GM19438 (cell line): Measurements from ENCODE around the gene ZIM2.
"Not testable (repeated sequence)": the region's sequence is repeated elsewhere in the genome, so short reads cannot be mapped to it uniquely, and the experiment has no call there.

ENCODE experiments used
- ATAC-seq: cut with Tn5 transposase; IDR thresholded peaks from one replicate; pipeline ENCODE4 v1.9.1; 2021; ENCODE audit warnings: low read depth; ENCODE audit not compliant: unreplicated experiment

The ZIM2 gene

DNA sequence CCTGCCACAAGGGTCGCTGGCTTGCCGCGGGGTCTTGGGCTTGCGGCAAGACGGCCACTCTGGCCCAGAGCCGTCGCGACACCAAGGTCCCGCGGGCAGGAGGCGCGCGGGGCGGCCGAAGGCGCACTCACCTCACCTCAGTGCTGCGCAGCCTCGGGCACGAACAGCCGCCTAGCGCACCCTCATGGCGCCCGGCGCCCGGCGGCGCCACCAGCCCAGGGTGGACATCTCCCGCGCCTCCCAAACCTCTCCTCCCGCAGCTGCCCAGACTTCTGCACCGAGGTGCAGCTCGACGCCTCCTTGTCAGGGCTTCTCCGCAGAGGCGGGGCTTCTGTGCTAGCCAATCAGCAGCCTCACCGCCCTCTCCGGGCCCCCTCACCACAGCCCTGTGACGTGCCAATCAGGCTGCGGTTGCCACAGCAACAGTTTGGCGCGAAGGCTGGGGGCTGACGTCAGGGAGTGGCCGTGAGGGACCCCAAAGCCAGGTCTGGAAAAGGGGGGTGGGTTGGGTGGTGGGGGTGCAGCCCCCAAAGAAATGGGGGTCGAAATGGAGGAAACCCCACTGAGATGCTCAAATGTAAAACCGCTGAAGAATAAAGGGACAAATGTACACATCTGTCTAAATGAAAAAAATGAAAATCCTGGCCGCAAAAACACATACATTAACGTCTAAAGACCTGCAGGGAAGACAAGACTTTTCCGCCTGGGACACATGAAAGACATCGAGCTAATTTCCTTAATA lies at the start of gene ZIM2, which contains the start of gene PEG3:
ZIM2 (minus strand) TSS at position 276 of the 742 bp plus-strand sequence. CDS start 16,449 bp downstream, outside the sequence.
PEG3 (minus strand) TSS at position 276 of the 742 bp plus-strand sequence. CDS start 16,071 bp downstream, outside the sequence.
- ATAC-seq, result no peak

DNA sequence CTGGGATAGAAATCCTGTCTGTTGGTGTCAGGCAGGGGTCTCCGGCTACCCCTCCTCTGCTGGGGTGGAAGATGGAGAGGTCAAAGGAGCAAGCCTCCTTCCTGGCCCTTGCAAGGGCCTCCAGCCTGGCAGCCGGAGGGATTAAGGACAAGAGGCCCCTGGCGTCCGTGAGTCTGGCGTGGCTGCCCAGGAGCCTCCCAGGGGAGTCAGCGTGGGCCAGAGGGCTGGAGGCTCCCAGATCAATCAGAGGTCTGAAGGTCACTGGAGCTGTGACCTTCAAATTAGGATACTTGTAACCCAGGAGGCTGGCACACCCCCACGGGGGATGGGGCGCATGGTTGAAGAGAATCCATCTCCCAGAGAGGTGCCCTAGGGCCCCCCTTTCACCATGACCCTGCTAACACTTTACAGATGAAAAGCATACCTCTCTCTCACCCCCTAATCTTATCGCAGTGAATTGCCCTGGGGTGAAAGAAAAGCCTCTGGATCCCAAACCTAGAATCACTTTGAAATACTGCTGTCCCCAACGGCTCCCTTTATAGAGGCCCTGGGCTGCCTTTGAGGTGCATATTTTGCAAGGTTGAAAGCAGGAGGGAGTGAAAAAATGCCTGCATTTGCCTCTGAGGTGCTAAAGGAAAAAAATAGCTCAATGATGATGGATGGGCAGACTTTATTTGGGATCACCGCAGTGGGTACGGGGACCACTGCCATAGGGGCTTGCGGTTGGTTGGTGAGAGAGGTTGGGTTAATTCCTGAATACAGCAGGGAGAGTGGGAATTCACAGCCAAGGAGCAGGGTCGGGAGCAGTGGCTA lies 44.9 kb upstream of the ZIM2 start:
- no peak for ATAC-seq

DNA sequence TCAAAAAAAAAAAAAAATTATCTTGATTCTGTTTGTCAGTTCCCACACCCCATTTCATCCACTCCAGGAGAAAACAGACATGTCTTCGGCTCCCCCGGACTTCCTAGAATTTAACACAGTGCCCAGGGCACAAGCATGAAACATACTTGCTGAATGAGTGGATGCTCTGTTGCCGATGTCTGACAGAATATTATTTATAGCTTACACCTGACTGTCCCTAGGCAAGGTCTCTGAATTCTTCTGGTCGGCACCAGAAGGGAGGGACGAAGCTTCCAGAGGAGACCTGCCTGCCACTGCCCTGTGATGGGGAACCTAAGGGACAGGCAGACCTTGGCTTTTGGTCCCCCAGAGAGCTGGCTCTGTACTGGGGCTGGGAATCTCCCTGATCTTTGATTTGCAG lies 43.9 kb upstream of the ZIM2 start:
- ATAC-seq, result no peak

DNA sequence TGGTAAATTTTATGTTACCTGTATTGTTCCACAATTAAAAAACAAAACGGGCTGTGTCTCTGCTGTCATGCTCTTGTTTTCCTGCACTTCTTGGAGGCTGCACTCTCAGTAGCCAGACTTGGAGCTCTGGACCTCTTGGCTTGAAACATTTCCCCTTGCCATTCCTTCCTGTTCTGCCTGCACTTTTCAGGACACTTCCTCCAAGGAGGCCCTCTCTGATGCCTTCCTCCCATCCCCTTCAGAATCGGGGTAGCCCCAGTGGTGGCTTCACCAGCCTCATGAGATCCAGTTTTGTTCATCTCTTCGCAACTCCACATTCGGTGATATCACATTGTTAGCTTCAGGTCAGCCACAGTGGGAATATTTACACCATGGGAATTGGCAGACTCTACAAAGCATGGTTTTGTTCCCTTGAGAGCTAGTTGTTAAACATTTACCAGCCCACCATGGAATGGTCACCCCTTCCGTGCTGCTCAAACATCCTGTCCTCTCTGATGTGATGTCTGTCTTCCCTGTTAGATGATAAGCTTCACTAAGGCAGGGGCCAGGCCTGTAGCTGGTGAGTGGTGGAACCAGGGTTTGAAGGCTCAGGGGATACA lies 40.2 kb upstream of the ZIM2 start:
- no peak for ATAC-seq

DNA sequence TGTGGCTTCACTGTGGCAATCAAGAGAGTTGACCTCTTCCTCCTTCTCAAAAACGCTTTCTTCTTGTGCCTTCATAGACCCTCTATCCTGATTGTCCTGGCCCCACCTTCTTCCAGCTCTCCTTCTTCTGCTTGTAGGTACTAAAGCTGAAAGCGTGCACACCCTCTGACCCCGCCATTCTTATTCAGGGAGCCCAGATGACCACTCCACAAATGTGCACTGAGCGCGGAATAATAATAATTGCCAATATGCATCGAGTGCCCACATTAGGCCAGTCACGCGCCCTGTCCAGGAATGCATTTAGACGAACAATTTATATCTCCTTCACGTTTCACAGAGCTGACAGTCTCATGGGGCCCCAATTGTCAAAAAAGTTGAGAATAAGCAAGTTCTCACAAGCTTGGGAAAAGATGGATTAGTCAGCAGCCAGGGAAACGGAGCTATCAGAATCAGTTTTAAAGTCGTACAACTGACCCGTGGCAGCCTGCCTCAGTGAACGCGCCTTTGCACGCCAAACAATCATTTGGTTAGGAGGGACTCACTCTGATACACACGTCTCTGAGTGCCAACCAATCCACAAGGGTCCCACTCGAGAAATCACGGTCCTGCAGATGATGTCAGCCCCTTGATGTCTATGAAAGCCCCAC lies 36.7 kb upstream of the ZIM2 start:
- ATAC-seq, result no peak

DNA sequence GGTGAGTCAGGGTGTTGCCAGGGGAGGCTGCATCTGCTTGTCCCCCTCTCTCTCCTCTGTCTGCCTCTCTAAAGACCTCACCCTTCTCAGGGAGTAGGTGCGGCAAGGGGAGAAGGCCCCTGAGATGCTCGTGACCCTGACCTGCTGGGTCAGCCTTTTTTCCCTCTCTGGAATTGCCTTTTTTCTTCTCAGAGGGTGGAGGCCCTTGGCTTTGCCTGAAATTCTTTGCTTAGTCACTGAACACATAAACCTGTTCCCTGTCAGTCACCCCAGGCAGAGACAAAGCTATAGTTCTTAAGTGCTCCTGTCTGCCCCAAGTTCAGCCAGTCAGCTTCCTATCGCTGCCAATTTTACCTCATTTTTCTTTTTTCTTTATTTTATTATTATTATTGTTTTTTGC lies 35.2 kb upstream of the ZIM2 start:
- no peak for ATAC-seq

DNA sequence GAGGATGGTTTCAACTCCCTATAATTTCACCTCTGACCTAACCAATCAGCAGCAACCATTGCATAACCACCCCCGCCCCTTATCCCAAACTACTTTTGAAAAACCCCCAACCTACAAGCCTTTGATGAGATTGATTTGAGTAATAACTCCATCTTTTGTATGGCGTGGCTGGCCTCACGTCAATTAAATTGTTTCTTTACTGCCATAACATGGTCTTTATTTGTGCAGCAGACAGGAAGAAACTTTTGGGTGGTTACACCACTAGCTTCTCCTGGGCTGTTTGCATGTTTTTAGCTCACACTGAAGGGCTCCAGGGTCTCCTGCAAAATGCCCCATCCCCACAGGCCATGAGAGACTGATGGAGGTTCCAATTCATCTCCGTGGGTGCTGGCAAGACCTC lies 34.0 kb upstream of the ZIM2 start:
- ATAC-seq, result no peak

DNA sequence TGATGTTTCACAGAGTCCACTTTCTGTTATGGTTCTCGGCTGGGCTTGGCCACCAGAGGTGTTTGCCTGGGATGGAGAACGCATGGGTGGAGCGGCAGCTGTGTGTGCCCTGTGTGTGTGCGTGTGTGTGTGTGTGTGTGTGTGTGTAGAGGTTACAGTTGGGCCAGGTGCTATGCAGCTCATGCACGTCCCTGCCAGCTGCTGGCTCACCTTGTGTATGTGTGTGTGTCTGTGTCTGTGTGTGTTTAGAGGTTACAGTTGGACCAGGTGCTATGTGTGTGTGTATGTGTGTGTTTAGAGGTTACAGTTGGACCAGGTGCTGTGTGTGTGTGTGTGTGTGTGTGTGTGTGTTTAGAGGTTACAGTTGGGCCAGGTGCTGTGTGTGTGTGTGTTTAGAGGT lies 33.0 kb upstream of the ZIM2 start:
- ATAC-seq, result no peak

DNA sequence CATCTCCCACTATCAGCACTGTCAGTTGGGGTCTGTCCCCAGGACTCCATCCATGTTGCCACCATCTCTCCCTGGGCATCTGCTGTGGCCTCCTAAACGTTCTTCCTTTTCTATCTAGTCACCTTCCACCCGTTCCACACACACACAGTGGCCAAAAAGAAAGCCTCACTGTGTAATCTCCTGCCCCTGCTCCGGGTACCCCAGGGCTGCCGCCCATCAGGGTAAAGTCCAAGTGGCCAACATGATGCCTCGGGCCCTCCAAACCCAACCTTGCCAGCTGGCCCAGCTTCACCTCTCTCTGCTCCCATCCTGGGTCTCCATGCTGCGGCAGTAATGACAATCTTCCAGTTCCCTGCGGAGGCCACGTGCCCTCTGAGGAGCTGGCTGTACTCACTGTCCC lies 29.4 kb upstream of the ZIM2 start:
- no peak for ATAC-seq

DNA sequence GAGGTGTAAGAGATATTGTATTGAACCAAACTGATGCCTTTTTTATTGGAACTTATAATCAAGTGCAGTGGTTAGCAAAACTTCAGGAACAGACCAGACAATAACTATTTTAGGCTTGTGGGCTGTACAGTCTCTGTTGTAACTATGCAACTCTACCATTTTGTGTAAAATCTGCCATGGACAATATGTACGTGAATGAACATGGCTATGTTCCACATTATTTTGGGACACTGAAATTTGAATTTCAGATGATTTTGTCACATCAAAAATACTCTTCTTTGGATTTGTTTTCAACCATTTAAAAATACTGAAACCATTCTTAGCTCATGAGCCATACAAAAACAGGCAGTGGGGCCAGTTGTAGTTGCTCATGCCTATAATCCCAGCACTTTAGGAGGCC lies 27.9 kb upstream of the ZIM2 start:
- ATAC-seq, result no peak

DNA sequence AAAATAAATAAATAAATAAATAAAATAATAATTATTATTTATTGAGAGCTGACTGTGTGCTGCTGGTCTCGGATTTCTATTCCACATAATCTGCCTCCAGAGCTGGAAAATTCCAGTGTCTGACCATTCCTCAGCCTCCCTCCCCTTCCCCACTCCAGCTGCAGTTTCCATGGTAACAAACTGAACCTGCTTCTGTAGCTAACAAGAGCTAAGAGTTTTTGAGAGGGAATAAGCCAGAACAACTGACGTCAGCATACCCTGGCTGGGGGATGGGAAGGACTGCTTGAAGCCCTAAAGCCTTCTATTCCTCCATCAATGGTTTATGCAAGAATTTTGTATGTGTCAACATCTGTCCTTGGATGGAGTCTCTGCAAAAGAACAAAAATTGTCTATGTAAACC lies 26.0 kb upstream of the ZIM2 start:
- ATAC-seq, result no peak

DNA sequence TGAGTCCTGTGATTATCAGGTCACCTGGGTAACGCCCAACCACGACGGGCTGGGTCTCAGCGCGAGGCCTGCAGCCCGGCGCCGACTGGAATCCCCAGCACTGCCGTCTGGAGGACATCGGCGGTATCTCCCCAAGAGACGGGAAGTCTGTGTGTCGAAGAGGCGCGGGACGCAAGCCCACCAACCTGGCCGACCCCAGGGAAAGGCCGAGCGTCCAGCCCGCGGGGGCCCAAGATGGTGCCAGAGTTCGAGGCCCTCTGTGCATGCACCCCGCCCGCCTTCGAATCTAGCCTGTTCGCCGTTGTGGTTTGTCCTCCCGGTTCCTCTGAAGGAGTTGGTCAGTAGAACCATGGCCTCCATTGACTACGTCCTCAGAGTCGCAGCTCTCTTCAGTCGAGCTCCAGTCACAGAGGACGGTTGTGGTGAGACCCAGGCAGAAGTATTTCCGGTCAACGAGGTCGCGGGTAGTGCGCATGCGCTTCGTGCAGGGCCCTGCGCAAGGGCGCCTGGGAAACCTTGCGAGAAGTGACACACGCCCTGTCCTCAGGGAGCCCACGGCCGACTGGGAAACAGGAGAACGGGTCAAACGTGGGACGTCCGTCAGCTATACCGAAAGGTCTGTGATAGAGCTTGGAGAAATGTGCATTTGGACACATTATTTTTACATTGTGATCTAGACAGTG lies 24.1 kb upstream of the ZIM2 start:
- ATAC-seq, result no peak

DNA sequence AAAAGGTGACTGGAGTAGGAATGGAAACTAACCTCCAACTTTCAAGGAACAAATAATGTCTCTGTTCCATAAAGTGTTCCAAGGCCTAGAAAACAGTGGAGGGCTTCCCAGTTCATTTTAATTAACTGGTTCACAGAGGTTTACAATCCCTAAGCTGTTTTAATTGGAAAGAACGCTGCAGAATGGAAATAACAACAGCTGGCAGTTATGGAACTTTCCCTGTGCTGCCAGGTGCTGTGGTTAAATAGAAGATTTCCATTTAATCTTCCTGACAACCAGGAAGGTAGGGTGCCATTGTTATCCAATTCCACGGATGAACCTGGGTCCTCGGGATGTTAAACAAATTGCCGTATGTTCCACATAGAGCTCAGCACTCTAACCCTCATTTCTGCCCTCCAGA lies 22.2 kb upstream of the ZIM2 start:
- no peak for ATAC-seq

DNA sequence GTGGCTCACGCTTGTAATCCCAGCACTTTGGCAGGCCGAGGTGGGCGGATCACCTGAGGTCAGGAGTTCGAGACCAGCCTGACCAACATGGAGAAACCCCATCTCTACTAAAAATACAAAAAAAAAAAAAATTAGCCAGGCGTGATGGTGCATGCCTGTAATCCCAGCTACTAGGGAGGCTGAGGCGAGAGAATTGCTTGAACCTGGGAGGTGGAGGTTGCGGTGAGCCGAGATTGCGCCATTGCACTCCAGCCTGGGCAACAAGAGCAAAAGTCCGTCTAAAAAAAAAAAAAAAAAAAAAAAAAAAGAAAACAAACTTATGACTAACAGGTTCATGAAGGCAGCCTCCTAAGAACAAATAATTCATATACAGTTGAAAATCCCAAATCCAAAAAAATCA lies 19.9 kb upstream of the ZIM2 start:
- not testable (repeated sequence) for ATAC-seq

DNA sequence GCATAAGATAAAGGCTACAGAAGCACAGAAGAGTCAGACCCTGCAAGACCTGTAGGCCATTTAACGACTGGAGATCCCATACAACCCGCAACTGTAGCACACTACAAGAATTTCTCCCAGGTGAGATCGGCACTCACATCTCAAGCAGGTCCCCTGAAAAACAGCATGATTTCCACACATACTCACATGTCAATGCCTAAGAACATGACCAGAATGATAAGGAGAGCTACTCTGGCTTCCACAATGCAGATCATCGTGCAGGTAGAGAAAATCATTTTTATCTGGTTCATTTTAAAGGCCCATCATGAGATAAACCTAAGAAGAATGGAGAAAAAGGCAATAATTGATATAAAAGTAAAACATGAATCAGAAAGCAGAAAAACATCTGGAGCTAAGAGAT lies 17.5 kb upstream of the ZIM2 start:
- ATAC-seq, result no peak

DNA sequence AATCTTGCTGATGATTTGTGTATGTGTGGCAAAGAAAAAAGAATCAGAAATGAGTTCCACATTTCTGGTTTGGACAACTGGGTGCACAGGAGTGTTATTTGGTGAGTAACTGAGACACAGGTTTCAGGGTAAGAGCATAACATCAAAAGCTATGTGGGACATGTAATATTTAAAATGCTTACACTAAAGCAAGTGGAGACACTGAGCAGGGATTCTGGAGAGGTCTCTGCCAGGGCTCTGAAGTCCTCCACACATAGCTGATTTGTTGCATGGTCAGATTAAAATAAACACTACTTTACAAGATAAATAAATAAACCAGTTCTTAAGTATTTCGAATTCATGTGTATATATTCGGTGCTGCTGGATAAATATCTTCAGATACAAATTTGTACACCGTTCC lies 16.3 kb upstream of the ZIM2 start:
- no peak for ATAC-seq

DNA sequence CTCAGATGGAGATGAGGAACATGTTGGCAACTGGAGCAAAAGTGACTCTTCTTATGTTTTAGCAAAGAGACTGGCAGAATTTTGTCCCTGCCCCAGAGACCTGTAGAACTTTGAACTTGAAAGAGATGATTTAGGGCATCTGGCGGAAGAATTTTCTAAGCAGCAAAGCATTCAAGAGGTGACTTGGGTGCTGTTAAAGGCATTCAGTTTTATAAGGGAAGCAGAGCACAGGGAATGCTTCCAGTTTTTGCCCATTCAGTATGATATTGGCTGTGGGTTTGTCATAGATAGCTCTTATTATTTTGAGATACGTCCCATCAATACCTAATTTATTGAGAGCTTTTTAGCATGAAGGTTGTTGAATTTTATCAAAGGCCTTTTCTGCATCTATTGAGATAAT lies 11.8 kb upstream of the ZIM2 start:
- not testable (repeated sequence) for ATAC-seq

DNA sequence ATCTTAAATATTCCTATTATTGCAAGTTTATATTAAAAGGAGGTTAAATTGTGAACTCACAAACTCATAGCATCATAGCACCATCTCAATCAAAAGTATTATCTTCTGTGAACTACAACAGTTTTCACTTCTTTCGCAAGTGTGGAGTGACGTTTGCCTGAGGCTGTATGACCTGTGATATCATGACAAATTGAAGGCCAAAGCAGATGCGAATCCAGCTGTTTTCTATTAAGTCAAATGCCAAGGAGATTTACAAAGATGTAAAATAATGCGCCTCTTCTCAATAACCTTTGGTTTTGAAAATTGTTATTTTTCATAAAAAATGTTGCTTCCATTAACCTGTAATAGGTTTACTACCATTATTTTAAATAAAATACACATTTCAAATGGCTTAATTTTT lies 7.6 kb upstream of the ZIM2 start:
- ATAC-seq, result no peak

DNA sequence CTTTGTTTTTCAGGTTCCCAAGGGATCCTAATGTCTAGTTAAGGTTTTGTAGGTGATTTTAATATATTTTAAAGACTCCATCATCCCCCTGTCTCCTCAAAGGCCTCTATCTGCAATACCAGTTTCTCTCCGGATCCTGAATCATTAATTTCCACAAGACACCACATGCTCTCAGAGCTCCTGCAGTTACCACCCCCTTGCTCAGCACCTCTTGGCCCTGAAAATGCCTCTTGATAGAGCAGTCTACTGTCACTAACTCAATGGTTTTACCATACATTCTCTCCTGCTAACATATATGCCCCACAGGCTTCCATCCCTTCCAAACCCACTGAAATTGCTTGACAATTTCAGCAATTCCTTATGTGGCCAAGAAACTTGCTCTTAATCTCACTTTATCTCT lies 1.9 kb upstream of the ZIM2 start:
- ATAC-seq, result no peak

DNA sequence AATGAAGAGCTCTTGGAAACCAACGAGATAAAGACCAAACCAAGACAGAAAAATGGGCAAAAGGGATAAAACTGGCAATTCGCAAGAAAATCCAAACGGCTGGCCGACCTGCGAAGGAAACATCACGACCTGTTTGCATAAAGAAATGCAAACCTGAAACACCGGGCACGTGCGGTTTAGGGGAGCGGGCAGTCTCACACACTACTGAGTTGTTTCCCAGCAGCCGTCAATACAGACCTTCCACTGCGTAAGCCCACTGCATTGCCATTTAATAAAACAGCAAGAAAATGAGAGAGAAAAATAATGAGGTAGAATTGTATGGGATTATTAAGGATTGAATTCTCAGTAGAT lies 642 bp upstream of the ZIM2 start:
- no peak for ATAC-seq
